ENCODE measurements around the gene DTX2.
"Not testable (repeated sequence)": the region's sequence is repeated elsewhere in the genome, so short reads cannot be mapped to it uniquely, and the experiment has no call there.

The DTX2 gene

GRCh38 chr7:76487969-76488368, 26.5 kb downstream of the DTX2 start:
- not testable (repeated sequence) for DNase-seq (ENCODE audit: low spot score)

- not testable (repeated sequence) for DNase-seq (ENCODE audit: low spot score)
Observed at GRCh38 chr7:76492139-76492538, 30.6 kb downstream of the DTX2 start.

- DNase-seq (ENCODE audit: low spot score), result not testable (repeated sequence)
Observed at GRCh38 chr7:76495717-76496116, 34.2 kb downstream of the DTX2 start.

GRCh38 chr7:76497918-76498582, 36.5 kb downstream of the DTX2 start:
- not testable (repeated sequence) for DNase-seq (ENCODE audit: low spot score)

DNA sequence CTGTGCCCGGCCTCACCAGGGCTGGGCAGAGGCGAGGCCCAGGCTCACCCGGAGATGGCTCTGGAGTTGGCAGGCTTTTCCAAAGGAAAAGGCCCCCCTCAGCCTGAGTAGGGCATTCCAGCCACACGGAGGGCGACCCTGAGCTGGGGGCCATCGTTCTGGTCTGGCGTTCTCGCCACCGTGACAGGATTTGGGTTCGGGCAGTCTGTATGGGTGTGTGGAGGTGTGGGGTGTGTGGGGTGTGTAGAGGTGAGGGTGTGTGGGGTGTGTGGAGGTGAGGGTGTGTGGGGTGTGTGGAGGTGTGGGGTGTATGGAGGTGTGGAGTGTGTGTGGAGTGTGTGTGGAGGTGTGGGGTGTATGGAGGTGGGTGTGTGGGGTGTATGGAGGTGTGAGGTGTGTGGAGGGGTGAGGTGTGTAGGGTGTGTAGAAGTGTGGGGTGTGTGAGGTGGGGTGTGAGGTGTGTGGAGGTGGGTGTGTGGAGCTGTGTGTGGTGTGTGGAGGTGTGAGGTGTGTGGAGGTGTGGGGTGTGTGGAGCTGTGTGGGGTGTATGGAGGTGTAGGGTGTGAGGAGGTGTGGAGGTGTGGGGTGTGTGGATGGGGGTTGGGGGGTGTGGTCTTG, 37.2 kb downstream of the DTX2 start:
- DNase-seq (ENCODE audit: low spot score), result not testable (repeated sequence)

DNA sequence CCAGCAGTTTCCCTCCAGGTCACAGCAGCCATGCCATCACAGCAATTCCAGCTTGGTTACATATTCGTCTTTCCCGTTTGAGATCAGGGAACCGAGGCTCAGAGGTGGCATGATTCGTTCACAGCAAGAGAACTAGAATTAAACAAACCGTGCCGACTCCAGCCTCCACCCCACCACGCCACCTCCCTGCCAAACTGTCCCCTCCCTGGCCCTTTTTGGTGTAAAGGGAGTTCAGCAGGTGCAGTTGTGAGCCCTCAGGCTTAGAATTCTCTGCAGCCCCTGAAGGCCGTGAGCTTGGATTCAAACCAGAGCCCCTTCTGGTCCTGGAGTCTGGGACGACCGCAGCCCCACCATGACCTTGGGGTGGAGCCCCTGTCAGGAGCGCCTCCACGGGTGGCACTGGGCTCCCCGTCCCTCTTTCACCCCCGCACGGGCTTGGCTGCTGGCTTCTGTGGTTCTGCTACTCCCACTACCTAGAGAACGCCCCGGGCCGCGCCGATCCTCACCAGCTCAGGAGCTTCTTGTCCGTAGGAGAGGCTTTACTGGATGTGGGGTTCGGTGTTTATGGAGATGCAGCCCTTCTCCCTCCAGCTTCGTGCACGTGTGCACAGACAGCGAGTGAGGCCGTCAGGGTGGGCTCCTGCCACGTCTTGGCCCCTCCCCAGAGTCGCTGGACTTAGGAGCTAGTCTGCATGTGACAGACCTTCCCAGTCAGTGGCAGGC, 37.9 kb downstream of the DTX2 start:
- not testable (repeated sequence) for DNase-seq (ENCODE audit: low spot score)

- DNase-seq (ENCODE audit: low spot score), result not testable (repeated sequence)
Observed at GRCh38 chr7:76499924-76500241, 38.4 kb downstream of the DTX2 start.

- DNase-seq (ENCODE audit: low spot score), result not testable (repeated sequence)
Observed at GRCh38 chr7:76502224-76502623, 40.7 kb downstream of the DTX2 start.

GRCh38 chr7:76502836-76503235, 41.3 kb downstream of the DTX2 start:
- not testable (repeated sequence) for DNase-seq (ENCODE audit: low spot score)

- not testable (repeated sequence) for DNase-seq (ENCODE audit: low spot score)
Observed at GRCh38 chr7:76503244-76503643, 41.7 kb downstream of the DTX2 start.

DNA sequence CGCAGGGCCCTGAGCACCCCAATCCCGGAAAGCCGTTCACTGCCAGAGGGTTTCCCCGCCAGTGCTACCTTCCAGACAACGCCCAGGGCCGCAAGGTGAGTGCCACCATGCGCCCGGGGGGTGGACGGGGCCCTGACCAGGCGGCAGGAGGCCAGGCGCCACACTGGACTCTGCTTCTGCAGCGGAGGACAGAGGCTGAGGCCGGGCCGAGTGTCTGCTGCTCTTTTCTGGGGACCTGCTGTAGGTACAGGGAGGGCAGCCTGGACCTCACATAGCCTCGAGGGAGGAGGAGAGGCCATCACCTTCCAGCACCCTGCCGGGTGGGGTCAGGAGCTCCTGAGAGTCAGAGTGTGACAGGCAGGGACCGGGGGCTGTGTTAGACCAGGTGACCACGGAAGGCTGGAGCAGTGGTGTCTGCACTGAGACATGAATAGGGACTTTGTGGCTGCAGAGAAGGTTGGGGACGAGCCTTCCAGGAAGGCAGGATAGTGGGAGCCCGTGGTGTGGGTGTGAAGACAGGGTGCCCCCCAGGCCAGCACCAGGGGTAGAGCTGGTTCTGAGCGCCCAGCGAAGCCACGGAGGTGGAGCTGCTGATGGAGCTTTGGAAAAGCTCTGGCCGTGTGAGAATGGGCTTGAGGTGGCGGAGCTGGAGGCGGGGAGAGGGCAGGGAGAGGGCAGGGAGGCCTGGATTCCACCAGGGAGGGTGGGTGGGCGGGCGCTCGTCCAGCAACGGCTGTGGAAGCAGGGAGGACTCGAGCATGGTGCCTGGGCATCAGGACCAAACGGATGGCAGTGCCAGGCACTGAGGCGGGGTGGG, 43.0 kb downstream of the DTX2 start:
- DNase-seq (ENCODE audit: low spot score), result not testable (repeated sequence)

GRCh38 chr7:76505168-76506080, 43.9 kb downstream of the DTX2 start:
- no peak for DNase-seq (ENCODE audit: low spot score)

DNA sequence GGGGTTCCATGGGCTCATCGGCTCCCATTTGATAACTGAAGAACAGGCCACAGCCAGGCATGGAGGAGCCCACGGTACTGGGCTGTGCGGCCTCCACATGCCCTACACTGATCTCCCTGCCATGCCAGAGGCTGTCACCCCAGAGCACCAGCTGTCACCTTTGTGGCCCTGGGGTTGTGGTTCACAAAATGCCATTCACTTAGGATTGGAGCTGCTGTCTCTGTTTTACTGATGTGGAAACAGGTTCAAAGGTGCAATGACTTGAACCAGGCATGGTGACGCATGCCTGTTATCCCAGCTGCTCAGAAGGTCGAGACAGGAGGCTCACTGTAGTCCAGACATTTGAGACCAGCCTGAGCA, 44.6 kb downstream of the DTX2 start:
- no peak for DNase-seq (ENCODE audit: low spot score)

GRCh38 chr7:76506643-76507042, 45.1 kb downstream of the DTX2 start:
- DNase-seq (ENCODE audit: low spot score), result not testable (repeated sequence)

- DNase-seq (ENCODE audit: low spot score), result peak; percentile 2
Observed at GRCh38 chr7:76507723-76508406, 46.4 kb downstream of the DTX2 start.

- DNase-seq (ENCODE audit: low spot score), result no peak
Observed at GRCh38 chr7:76509931-76510877, 48.7 kb downstream of the DTX2 start, which contains the start of gene UPK3B. Gene UPK3B (plus strand): TSS chr7:76510552. CDS start chr7:76510653, 101 bp downstream.

DNA sequence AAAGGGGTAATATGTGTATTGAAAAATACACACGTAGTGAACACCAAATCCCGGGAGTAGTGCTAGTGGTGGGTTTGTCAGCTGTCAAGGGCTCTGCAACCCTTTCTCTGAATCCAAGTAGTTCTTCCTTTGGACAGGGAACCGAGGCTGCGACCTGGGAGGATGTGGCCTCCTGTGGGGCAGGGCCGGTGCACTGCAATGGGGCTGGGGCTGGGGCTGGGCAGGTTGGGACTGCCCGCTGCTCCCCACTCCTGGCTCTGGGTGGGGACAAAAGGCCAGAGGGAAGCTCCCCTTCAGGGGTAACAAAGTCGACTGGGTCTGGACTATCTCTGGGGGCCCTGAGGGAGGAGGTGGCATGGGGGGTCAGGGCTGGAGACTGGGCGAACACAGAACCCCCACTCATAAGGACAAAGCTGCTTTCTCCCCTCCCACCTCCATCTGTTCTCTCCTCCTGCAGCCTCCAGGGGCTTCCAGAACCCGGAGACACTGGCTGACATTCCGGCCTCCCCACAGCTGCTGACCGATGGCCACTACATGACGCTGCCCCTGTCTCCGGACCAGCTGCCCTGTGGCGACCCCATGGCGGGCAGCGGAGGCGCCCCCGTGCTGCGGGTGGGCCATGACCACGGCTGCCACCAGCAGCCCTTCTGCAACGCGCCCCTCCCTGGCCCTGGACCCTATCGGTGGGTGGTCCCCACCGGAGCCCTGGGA, 49.8 kb downstream of the DTX2 start:
- not testable (repeated sequence) for DNase-seq (ENCODE audit: low spot score)
